SIG-M5 treated with dmso at 0.1 percent for 504 hours (cell line): ENCODE data around the gene PIGX.
"Not testable (repeated sequence)": the region's sequence is repeated elsewhere in the genome, so short reads cannot be mapped to it uniquely, and the experiment has no call there.

Source experiments
- DNase-seq: peaks from one replicate; lab custom pipeline; 2025; ENCODE audit not compliant: unreplicated experiment; lab: John Stamatoyannopoulos, UW

The PIGX gene

GRCh38 chr3:196700801-196701200 lies 11.4 kb upstream of the PIGX start:
- peak; percentile 78 for DNase-seq

- no peak for DNase-seq
These were observed 5.8 kb upstream of the PIGX start for GRCh38 chr3:196706327-196706726.

GRCh38 chr3:196706731-196707130 lies 5.4 kb upstream of the PIGX start:
- DNase-seq, result no peak

- DNase-seq, result no peak
These were observed 4.6 kb upstream of the PIGX start for GRCh38 chr3:196707566-196707965.

- no peak for DNase-seq
These were observed 3.7 kb upstream of the PIGX start for GRCh38 chr3:196708467-196708866.

GRCh38 chr3:196712514-196713413 lies 587 bp downstream of the PIGX start:
- peak; percentile 64 for DNase-seq

- not testable (repeated sequence) for DNase-seq
These were observed 5.0 kb downstream of the PIGX start for GRCh38 chr3:196717162-196717561.

GRCh38 chr3:196721097-196721496 lies 8.9 kb downstream of the PIGX start:
- no peak for DNase-seq

GRCh38 chr3:196726788-196727675 lies 14.9 kb downstream of the PIGX start:
- DNase-seq, result no peak

GRCh38 chr3:196735751-196736150 lies 23.6 kb downstream of the PIGX start:
- DNase-seq, result no peak

GRCh38 chr3:196736670-196737374 lies 24.6 kb downstream of the PIGX start:
- no peak for DNase-seq

GRCh38 chr3:196737655-196738054 lies 25.5 kb downstream of the PIGX start:
- no peak for DNase-seq

GRCh38 chr3:196739671-196740480 lies 27.7 kb downstream of the PIGX start, which contains the start of gene PAK2:
PAK2 (plus strand) TSS chr3:196739857; CDS start chr3:196782647, 42,790 bp downstream.
- peak; percentile 96 for DNase-seq

- DNase-seq, result peak; percentile 71
These were observed 28.5 kb downstream of the PIGX start for GRCh38 chr3:196740481-196741248.

GRCh38 chr3:196741249-196741889 lies 29.2 kb downstream of the PIGX start:
- no peak for DNase-seq

GRCh38 chr3:196743569-196743968 lies 31.4 kb downstream of the PIGX start:
- DNase-seq, result not testable (repeated sequence)

GRCh38 chr3:196749125-196749524 lies 36.9 kb downstream of the PIGX start:
- peak; percentile 64 for DNase-seq

- no peak for DNase-seq
These were observed 41.0 kb downstream of the PIGX start for GRCh38 chr3:196753201-196753600.
